ENCODE data around the gene BTBD2.

Gene BTBD2

DNA sequence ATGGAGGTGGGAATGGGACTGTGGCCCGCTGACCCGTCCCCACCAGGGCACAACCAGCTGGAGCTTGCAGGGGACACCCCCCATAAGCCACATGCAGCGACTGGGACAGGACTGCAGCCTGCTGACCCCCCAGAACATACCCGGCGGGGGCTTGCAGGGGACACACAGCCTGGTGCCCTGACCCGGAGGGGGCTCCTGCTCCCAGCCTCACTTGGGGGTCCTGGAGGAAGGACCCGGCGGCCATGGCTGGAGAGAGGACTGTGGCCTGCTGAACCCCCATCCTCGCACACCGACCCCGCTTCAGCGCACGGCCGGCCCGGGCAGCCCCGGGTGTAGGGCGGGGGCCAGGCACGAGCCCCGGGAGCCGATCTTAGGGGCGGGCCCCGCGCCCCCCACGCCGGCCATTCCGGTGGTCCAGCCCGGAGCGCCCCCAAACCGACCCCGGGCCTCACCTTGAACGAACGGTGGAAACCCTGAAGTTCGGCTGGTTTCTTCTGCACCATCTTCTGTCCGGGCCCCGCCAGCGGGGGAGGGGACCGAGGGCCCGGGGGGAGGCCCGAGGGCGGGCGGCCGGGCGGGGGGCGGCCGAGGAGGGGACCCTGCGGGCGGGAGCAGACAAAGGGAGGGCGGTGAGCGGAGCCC, 35.0 kb upstream of the BTBD2 start:
- H3K4me3 ChIP-seq: peak overlapping the region; percentile 91
- peak overlapping the region; percentile 90 to 99 for H3K27ac ChIP-seq
- TF ChIP-seq, protein P1, sequence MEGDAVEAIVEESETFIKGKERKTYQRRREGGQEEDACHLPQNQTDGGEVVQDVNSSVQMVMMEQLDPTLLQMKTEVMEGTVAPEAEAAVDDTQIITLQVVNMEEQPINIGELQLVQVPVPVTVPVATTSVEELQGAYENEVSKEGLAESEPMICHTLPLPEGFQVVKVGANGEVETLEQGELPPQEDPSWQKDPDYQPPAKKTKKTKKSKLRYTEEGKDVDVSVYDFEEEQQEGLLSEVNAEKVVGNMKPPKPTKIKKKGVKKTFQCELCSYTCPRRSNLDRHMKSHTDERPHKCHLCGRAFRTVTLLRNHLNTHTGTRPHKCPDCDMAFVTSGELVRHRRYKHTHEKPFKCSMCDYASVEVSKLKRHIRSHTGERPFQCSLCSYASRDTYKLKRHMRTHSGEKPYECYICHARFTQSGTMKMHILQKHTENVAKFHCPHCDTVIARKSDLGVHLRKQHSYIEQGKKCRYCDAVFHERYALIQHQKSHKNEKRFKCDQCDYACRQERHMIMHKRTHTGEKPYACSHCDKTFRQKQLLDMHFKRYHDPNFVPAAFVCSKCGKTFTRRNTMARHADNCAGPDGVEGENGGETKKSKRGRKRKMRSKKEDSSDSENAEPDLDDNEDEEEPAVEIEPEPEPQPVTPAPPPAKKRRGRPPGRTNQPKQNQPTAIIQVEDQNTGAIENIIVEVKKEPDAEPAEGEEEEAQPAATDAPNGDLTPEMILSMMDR (IDR thresholded peaks at IDR 0.05): no peak
- peak; percentile 77 for DNase-seq (ENCODE audit: low spot score)

DNA sequence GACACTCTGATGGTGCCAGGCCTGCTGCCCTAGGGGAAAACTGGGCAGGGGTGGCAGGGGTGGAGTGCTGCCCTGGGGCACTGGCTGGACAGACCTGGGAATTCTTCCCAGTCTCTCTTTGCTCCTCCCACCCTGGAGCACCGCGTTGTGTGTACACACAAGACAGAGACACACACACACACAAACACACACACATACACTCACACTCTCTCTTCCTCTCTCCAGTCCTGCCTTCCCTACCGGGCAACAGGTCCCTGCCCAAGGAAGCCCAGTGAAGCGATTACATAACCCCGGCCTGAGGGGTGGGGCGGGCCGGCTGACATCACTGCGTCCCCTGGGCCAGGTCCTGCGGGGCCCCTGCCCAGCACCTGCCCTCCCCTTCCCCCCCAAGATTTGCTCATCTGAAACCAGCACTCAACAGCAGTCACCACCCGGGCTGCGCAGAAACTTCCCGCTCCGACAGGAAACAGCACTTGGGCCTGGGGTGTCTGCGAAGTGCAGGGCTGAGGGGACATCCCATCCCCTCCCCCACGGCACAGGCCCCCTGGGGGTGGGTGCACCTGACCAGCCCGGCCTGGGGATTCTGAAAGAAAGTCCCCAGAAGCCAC, 34.3 kb upstream of the BTBD2 start:
- peak; percentile 92 for DNase-seq (ENCODE audit: low spot score)
- TF ChIP-seq, protein P1 (IDR thresholded peaks at IDR 0.05): no peak
- Histone ChIP-seq H3K4me3 (peak overlapping the region; percentile 91), H3K27ac (peak overlapping the region; percentile 90 to 99)

DNA sequence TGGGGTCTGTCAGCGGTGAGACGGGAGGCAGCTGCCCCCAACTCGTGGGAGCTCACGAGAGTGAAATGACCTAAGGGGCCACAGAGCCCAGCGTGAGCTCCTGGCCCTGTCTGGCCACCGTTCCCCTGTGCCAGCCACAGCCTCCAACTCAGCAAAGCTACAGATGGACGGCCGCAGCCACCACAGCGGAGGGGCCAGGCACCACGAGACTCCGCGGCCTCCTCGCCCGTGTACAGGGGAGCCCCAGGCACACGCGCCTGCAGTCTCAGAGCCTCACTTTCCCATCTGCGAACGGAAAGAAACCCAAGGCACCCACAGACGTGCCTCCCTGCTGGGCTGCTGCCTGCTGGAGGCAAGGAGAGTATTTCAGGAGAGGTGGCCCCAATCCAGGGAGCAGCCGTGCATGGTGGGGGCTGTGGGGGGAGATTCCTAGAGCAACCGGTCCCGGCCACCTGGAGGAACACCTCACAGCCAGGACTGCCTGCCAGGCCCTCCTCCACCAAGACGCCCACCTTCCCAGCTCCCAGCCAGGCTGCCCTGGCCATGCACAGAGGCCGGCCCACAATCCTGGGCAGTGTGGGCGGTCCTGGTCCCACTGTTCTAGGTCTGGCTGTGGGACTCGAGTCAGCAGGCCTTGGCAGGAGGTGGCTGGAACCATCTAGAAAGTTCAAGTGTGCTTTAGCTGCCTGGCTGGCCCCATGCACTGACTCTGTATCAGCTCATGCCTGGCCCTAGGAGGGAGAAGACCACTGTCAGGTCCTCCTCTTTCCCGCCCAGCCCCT, 33.6 kb upstream of the BTBD2 start:
- Histone ChIP-seq H3K4me3 (peak overlapping the region; percentile 91), H3K27ac (peak overlapping the region; percentile 90 to 99)
- DNase-seq (ENCODE audit: low spot score): no peak
- TF ChIP-seq, protein P1 (IDR thresholded peaks at IDR 0.05): no peak

DNA sequence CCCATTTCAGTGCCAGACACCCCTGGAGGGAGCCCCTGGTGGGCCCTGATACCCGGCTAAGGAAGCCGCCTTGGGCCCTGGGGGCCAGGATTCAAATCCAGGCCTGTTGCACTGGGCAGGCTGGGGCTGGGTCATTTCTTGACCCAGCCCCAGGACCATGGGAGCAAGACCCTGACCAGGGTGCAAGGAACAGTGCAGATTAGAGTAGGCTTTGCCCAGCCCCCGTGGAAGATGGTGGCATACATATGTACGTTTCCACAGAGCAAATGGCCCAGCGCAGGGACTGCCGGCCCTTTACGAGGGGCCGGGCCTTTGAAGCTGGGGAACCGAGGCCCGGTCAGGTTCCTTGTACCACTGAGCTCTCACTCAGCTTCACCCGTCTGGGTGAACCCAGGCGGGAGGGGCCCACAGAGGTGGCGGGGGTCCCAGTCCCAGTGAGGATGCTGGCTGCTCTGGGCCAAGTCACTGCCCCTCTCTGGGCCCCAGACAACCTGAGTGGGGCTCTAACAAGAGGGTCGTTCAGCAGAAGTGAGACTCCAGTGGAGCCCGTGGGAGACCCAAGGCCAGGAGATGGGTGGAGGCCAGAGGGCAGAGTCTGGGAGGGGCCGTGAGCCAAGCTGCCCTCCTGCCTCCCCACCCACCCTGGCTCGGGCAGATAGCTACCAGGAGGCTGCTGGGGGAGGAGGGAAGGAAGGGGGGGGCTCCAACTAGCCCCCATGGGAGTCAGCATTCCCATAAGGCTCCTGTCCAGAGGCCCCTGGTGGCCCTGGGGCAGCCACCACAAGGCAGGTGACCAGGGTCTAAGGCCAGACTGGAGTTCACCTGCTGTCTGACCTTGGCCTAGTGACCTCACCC, 32.8 kb upstream of the BTBD2 start:
- Histone ChIP-seq H3K27ac (peak overlapping the region; percentile 90 to 99), H3K4me3 (peak overlapping the region; percentile 91)
- TF ChIP-seq, protein P1 (IDR thresholded peaks at IDR 0.05): no peak
- DNase-seq (ENCODE audit: low spot score): no peak

DNA sequence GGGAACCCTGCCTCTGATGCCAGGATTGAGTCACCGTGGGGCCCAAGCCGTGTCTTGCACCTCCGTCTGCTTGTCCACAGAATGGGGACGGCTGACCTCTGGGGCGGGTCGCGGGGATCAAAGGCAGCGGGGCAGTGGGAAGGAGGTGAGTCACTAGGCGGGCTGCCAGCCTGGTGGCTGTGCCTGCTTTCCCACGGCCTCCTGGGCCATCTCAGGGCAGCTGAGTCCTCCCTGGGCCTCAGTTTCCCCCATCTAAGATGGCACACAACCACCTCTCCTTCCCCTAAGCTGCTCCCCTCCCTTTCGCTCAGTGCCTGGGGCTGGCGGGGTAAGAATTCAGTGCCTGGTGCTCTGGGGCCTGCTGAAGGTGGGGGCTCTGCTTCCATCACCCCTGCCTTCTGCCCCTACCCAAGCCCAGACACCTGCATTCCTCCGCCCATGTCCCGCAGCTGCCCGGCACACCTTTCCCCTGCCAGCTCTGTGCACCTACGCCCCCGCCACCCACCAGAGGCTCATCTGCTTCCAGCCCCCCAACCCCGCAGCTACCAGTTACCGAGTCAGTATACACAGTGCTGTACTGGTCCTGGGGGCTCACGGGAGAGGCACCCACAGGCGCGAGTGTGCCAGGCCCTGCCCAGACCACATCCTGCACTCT, 32.1 kb upstream of the BTBD2 start:
- Histone ChIP-seq H3K27ac (peak overlapping the region; percentile 90 to 99), H3K4me3 (peak overlapping the region; percentile 91)
- TF ChIP-seq, protein P1 (IDR thresholded peaks at IDR 0.05): no peak
- peak; percentile 75 for DNase-seq (ENCODE audit: low spot score)

DNA sequence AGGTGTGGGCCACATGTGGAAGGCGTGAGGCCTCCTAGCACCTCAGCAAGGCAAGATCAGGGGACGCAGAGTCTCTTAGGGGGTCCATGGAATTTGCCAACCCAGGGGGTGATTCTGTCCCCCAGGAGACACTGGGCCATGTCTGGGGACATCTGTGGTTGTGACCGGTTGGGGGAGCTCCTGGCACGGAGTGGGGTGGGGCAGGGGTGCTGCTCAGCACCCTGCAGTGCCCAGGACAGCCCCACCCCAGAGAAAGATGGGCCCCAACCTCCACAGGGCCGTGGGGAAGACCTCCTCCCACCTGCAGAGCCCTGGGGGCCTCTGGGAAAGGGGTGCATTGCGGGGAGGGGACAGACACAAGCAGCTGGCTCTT, 31.5 kb upstream of the BTBD2 start:
- DNase-seq (ENCODE audit: low spot score): no peak
- Histone ChIP-seq H3K27ac (peak overlapping the region; percentile 90 to 99), H3K4me3 (peak overlapping the region; percentile 91)
- TF ChIP-seq, protein P1 (IDR thresholded peaks at IDR 0.05): no peak
